Peyer's patch (tissue), 4 donors: Measurements from ENCODE around the gene ANKRD65.

ENCODE experiments used
- CTCF ChIP-seq, 6 experiments: fragments of 450-650 bp in 4 of 6; fragments of 200-600 bp in 2 of 6; sonication (generic) in 1 of 6; IDR thresholded peaks; one replicate each; pipeline ENCODE4 v1.5.1; 2017 to 2019; ENCODE audit warnings: antibody characterized with exemption in 6 of 6, mild to moderate bottlenecking in 3 of 6, moderate library complexity in 1 of 6
- POLR2A ChIP-seq, 2 donors: fragments of 450-650 bp; IDR thresholded peaks; one replicate each; pipeline ENCODE4 v1.5.1; 2017; ENCODE audit warnings: antibody characterized with exemption in 2 of 2, mild to moderate bottlenecking in 2 of 2, moderate library complexity in 2 of 2

GRCh38 chr1:1449099-1449739 is 28.1 kb upstream of the ANKRD65 start, which contains the start of gene ATAD3C:
- no peak for TF ChIP-seq POLR2A (IDR thresholded peaks at IDR 0.05)
- TF ChIP-seq CTCF (IDR thresholded peaks at IDR 0.05): no peak
